SH-SY5Y (cell line): Measurements from ENCODE around the gene GABRQ.

Experiments
- GATA2 ChIP-seq: IDR thresholded peaks from 2 replicates; pipeline ENCODE4 v1.6.1; 2011; ENCODE audit warnings: mild to moderate bottlenecking, low read depth, low read length
- GATA3 ChIP-seq: IDR thresholded peaks from 2 replicates; pipeline ENCODE4 v1.6.1; 2011; ENCODE audit warnings: low read depth, mild to moderate bottlenecking, low read length, moderate library complexity

GRCh38 chrX:152646961-152647360 lies 9.3 kb downstream of the GABRQ start:
- TF ChIP-seq GATA2 (no peak), GATA3 (no peak)
